Fibroblast of skin of scalp (primary cell): Measurements from ENCODE around the gene PHKA1.
"Not testable (repeated sequence)": the region's sequence is repeated elsewhere in the genome, so short reads cannot be mapped to it uniquely, and the experiment has no call there.

Experiments
- DNase-seq: peaks from one replicate; pipeline ENCODE4 v3.0.0-alpha.2; 2013

Gene PHKA1

DNA sequence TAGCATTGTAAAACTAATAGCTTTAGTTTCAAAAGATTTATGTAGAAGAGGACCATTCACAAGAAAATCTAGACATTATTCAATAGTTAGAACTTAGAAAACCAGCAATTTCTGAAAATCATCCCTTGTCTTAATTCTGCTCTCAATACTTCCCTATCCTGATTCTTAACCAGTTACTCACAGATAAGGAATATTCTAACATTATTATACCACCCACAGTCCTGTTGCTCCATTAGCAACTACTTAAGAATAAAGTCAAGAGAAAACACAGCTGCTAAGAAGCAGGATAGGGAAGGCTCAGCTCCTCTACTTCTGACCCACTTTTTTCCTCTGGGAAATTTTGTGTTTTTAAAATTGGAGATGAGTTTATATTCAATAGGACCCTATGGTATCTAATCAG is 47.7 kb downstream of the PHKA1 start:
- no peak for DNase-seq

- DNase-seq = no peak
Observed at GRCh38 chrX:72663737-72664136, 50.4 kb downstream of the PHKA1 start.

GRCh38 chrX:72662020-72662747 is 51.9 kb downstream of the PHKA1 start:
- no peak for DNase-seq

- DNase-seq = no peak
Observed at GRCh38 chrX:72659723-72660122, 54.4 kb downstream of the PHKA1 start.

DNA sequence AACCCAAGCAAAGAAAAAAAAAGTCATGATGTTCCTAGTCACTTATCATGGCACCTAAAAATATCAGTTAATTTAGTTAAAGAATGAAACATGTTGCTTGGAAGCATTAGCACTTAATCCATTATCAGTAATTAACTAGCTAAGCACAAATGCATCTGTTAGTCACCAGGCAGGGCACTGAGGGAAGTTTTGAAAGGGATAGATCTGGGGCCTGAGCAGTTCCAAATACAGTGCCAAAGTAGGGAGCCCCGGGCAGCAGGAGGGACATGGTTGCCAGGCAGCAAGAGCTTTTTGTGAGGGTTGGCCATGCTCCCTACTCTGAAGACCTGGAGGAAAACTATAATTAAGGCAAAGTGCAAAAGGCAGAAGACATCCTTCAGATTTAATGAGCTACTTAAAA is 62.0 kb downstream of the PHKA1 start:
- no peak for DNase-seq

GRCh38 chrX:72644946-72645345 is 69.2 kb downstream of the PHKA1 start:
- no peak for DNase-seq

- no peak for DNase-seq
Observed at GRCh38 chrX:72641611-72642010, 72.5 kb downstream of the PHKA1 start.

- DNase-seq = no peak
Observed at GRCh38 chrX:72635930-72636329, 78.2 kb downstream of the PHKA1 start.

DNA sequence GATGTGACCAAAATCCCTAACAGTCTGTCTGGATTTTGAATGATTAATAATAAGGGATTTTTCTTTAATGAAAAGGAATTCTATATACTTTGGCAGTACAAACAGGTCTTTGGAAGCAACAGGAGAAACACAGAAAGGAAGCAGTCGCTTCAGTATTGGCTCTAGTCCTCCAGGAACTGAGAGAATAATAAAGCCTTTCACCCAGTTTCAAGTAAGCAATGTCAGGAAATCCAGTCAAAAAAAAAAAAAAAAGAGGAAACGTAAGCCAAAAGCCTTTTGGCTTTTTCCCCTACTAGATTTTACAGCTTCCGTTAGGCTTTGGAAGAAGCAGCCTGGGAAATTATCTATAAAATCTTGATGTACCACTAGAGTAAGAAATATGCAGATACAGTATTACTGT is 79.8 kb downstream of the PHKA1 start:
- DNase-seq = no peak

- DNase-seq = no peak
Observed at GRCh38 chrX:72630185-72630584, 83.9 kb downstream of the PHKA1 start.

- no peak for DNase-seq
Observed at GRCh38 chrX:72624194-72624593, 89.9 kb downstream of the PHKA1 start.

- DNase-seq = peak; percentile 26
Observed at GRCh38 chrX:72621625-72622485, 92.3 kb downstream of the PHKA1 start.

GRCh38 chrX:72621163-72621562 is 92.9 kb downstream of the PHKA1 start:
- DNase-seq = no peak

- DNase-seq = peak; percentile 74
Observed at GRCh38 chrX:72620550-72621145, 93.5 kb downstream of the PHKA1 start.

- DNase-seq = peak; percentile 6
Observed at GRCh38 chrX:72609313-72609712, 104.8 kb downstream of the PHKA1 start.

DNA sequence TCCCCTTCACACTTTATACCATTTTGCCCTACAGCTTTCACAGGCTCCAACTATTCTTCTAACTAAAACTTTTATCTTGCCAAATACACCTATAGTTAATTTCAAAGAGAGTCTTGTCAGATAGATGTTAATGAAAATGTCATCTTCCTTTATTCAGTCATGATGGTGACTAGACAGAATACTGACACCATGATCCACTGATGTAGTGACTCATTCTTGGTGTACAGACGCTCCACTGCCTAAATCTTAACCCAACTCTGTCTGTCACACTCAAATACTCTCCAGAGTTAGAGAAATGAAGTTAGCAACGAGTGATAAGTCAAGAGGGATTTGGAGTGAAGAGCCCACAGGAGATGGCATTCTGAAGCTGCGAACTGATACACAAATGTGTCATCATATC is 109.4 kb downstream of the PHKA1 start:
- no peak for DNase-seq

GRCh38 chrX:72604112-72604511 is 110.0 kb downstream of the PHKA1 start:
- no peak for DNase-seq

- DNase-seq = not testable (repeated sequence)
Observed at GRCh38 chrX:72591038-72591437, 123.1 kb downstream of the PHKA1 start.

GRCh38 chrX:72584163-72584562 is 129.9 kb downstream of the PHKA1 start:
- no peak for DNase-seq

GRCh38 chrX:72576141-72576894 is 137.8 kb downstream of the PHKA1 start:
- no peak for DNase-seq

- no peak for DNase-seq
Observed at GRCh38 chrX:72573158-72573511, 141.0 kb downstream of the PHKA1 start.

- DNase-seq = peak; percentile 83
Observed at GRCh38 chrX:72572248-72573157, 141.6 kb downstream of the PHKA1 start, which contains the start of gene HDAC8. HDAC8 (minus strand) TSS chrX:72572843; CDS start chrX:72572761, 82 bp downstream.
